IPS DF 4.7 (cell line): ENCODE measurements around the gene EIF2B5.
"Not testable (repeated sequence)": the region's sequence is repeated elsewhere in the genome, so short reads cannot be mapped to it uniquely, and the experiment has no call there.

ENCODE experiments used
- DNase-seq: peaks from one replicate; pipeline ENCODE4 v3.0.0-alpha.2; 2013; ENCODE audit warnings: low spot score; ENCODE audit errors: extremely low read depth

EIF2B5 gene

DNA sequence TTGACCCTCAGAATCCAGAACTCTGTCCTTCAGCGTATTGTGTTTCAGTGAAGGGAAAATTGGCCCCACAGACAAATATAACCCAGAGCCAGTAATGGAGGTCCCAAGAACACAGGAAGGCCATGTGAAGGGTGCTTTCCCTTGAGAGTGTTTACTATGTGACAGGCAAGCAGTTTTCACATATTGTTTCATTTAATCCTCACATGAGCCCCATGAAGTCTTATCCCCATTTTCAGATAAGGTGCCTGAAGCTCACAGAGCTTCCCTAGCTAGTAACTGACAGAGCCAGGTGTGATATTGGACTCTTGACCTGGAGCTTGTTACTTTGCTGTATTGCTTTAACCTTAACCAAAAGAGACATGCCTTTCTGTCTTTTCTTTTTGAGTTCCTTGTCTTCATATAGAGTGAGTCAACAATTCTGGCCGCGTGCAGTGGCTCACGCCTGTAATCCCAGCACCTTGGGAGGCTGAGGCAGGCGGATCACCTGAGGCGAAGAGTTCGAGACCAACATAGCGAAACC, 10.7 kb downstream of the EIF2B5 start:
- DNase-seq = no peak

DNA sequence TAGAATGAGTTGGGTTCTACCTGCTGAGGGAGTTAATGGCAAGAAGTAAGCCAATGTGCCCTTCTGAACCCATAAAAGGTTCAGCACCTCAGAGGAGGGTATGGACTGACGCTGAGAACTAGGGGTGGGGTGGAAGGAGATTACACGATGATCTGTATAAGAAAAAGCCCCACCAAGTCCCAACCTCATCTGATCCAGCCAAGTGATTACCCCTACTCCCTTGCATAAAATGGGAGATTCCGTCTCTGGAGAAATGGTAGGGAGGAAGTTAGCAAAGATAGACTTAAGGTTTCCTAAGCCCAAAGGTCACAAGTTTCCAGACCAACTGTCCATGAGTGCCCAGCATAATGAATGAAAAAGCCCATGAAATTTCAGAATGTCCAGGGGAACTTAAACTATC, 12.9 kb downstream of the EIF2B5 start:
- DNase-seq = no peak

DNA sequence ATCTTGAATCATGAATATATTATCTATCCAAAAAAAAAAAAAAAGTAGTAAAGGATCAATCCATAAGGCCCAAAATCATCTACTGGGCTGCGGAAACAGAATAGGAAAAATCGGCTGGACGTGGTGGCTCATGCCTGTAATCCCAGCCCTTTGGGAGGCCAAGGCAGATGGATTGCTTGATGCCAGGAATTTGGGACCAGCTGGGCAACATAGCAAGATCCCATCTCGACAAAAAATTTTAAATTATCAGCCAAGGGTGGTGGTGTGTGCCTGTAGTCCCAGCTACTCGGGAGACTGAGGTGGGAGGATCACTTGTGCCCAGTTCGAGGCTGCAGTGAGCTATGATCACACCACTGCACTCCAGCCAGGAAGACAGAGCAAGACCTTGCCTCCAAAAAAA, 14.0 kb downstream of the EIF2B5 start:
- DNase-seq = no peak

DNA sequence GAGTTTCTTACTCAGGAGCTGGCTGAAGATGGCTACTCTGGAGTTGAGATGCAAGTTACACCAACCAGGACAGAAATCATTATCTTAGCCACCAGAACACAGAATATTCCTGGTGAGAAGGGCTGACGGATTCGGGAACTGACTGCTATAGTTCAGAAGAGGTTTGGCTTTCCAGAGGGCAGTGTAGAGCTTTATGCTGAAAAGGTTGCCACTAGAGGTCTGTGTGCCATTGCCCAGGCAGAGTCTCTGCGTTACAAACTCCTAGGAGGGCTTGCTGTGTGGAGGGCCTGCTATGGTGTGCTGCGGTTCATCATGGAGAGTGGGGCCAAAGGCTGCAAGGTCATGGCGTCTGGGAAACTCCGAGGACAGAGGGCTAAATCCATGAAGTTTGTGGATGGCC, 14.6 kb downstream of the EIF2B5 start:
- not testable (repeated sequence) for DNase-seq

DNA sequence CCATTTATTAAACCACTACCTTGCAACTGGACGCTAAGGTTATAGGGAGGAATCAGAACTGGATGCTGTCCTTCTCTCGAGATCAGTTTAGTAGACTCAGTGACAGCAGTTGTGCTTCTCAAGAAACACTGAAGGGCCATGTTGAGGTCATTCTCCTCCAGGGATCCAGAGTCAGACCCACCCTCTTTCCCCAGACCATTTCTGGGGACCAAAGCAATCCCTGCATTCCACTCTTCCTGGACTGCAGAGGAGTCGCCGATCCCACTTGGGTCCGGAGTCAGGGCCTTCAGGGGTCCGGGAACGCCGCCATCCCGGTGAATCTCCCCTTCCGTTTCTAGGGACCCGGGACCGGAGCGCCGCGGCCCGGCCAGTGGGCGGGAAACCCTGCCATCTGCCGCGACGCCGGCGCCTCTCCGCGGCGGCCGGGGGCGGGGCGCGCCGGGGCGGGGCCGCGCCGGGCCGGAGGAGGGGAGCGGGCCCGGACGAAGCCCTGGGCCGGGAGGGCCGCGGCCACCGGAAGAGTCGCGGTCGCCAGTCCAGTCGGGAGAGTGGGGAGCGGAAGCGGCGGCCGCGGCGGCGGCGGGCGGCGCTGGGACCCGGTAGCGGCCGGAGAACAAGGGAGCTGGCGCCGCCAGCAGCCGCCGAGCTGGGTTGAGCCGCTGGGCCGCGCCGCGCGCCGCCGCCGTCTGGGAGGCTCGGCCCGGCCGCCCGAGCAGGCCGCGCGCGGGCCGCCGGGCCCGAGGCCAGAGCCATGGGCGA, 19.9 kb downstream of the EIF2B5 start, which contains the start of gene DVL3:
Gene DVL3, plus strand, starts transcription at position 493 of the 759 bp plus-strand sequence. Its CDS starts 259 bp downstream, at position 752.
- DNase-seq = no peak

DNA sequence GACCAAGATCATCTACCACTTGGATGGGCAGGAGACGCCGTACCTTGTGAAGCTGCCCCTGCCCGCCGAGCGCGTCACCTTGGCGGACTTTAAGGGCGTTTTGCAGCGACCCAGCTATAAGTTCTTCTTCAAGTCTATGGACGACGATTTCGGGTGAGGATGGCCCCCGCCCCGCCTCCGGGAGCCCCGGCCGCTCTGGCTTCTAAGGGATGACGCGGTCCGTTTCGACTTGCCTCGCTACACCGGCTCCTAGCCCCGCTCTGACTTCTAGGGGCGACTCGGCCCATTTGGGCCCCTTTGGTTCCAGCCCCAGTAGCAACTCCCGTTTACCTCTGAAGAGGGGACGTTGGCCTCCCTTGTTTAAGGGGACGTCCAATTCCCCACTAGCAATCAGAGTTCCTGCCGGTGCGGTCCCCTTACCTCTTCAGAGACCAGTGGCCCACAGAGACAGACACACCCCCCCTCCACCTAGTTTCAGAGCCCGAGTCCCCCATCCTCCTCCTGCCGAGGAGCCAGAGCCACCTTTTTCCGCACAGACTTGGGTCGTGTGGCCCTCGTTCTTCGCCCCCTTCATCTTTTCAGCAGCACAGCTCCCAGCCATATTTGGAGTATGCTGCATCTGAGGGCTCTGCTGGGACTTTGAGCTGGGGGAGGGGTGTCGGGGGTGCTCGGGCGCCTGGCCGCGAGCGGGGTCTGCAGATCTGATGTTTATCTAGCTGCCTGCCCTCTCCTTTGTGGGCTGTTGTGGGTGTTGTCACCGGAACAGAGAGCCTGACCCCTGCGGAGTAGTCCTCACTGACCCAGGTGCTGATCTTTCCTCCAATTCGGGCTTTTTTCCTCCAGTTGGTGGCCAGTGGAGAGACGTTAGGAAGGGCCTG, 20.7 kb downstream of the EIF2B5 start:
- no peak for DNase-seq

DNA sequence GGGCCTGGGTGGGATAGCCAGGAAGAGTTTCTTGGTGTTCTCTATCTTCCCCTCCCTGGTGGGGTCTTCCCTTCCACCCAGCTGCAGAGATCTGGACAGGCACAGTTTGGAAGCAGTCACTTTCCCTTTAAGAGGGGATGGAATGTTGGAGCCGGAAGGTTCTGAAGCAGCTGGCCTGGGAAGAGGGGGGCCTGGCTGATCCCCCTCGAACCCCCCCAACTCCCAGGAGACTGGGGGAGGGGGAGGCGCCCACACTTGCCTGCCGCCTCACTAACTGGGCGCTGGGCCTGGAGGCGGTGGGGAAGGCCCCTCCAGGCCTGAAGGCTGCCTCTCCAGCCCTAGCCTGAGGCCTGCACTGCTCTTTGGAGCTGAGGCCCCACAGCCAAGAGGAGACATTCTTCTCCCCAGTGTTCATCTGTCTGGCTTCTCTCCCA, 21.4 kb downstream of the EIF2B5 start:
- no peak for DNase-seq

DNA sequence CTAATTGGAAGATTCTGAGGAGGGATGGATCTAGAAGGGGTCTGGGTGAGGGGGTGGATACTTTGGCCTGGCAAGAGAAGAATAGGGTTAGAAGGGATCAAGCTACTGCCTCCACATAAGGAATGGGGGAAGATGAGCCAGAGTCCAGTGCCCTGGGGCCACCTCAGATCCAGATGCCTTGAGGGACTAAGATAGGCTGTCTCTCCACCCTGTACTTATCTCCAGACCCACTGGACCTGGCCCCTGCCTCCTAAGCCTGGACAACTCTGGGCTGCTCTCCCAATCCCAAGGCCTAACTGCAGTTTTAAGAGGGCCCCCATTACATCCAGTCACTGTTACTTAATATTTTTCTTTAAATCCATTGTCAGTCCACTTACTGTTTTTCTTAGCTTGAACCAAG, 22.0 kb downstream of the EIF2B5 start:
- no peak for DNase-seq

DNA sequence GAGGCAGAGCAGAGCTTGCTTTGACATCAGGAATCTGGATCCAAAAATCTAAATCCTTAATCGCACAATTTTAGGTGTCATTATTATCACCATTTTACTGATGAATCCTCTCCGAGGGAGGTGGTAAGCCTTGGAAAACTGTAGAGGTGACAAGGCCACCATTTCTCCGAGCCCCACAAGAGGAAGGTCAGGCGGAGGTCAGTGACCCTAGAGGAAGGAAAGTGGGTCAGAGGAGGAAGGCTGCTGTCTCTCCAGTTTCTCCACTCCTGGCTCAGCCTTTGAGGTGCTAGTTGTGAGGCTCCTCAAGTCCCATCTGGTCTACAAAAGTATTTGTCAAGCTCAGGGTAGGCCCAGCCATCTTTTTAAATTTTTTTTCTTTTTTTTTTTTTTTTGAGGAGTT, 23.2 kb downstream of the EIF2B5 start:
- no peak for DNase-seq

DNA sequence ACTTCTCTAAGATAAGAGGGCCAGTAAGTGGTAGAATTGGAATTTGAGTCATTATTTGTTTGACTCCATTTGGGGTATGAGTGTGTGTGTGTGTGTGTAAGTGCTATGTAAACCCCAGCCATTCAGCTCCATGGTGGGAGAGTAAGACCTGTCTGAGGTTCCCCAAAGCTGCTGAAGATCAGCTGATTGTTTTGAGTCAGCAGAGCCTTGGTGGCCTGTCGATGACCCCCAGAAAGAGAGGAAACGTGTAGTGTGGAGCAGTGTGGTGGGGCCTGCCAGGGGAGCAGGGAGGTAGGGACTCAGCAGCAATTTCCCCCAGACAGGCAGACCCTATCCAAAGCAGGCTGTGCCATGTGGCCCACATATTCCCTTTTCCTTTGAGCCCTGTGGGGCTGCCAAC, 25.3 kb downstream of the EIF2B5 start:
- DNase-seq = no peak

DNA sequence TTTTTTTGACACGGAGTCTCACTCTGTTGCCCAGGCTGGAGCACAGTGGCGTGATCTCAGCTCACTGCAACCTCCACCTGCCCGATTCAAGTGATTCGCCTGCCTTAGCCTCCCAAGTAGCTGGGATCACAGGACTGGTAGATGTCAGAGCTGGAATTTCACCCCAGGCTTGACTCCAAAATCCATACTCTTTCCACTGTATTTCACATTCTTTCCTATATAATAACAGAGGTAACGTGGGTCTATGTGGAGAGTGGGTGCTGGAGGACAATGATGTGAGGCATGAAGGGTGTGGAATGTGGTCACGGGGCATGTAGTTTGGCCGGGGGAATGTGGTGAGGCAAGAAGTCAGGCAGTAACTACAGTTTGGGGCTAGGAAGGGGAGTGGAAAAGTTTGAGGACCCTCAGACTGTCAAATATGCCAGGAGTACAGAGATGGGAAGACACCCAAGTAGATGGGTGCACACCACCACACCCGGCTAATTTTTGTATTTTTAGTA, 27.5 kb downstream of the EIF2B5 start:
- DNase-seq = not testable (repeated sequence)

DNA sequence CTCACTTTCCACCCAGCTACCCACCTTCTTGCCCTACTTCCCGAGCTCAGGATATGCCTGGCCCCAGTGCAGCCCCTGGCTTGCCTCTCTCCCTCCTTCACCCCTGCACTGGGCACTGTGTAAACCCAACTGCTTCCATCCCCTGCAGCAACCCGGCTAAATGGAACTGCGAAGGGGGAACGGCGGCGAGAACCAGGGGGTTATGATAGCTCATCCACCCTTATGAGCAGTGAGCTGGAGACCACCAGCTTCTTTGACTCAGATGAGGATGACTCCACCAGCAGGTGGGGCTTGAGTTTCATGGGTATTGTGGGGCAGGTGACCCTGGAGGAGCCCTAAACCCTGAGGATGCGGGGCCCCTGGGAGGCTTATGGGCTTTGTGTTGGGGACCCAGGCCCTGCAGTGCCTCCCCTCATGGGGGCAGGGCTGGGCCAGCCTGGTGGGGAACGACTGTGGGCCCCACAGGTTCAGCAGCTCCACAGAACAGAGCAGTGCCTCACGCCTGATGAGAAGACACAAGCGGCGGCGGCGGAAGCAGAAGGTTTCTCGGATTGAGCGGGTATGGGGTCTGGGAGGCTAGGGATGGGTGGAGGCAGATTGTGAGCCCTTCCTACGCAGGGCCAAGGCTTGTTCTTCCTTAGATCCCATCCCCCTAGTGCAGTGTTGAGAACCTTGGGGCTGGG, 29.6 kb downstream of the EIF2B5 start:
- no peak for DNase-seq

DNA sequence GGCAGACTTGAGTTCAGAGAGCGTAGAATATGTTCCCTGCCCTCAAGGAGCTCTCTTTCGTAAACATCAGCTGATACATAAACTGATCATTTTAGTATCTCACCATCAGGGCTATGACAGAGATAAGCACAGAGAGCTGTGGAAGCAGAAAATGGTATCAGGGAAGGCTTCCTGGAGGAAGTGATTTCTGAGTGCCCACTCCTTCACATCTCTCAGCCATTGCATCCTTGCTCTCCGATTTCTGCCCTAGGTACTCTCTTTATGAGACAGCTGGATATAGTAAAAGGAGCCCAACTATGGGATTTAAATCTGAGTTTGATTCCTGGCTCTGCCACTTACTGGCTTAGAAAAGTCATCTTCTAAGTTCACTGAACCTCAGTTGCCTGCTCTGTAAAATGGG, 30.4 kb downstream of the EIF2B5 start:
- DNase-seq = no peak

DNA sequence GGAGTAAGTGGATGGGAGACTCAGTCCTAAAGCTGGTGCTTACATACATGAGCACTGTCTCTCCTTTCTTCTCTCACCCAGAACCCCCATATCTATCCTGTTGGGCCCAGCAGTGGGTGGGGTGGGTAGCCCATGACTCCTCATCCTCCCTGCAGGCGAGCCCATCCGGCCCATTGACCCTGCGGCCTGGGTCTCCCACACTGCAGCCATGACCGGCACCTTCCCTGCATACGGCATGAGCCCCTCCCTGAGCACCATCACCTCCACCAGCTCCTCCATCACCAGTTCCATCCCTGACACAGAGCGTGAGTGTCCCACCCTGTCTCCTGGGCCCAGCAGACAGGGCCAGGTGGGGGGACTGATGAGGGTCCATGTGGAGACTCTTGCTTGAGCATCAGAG, 31.5 kb downstream of the EIF2B5 start:
- no peak for DNase-seq

DNA sequence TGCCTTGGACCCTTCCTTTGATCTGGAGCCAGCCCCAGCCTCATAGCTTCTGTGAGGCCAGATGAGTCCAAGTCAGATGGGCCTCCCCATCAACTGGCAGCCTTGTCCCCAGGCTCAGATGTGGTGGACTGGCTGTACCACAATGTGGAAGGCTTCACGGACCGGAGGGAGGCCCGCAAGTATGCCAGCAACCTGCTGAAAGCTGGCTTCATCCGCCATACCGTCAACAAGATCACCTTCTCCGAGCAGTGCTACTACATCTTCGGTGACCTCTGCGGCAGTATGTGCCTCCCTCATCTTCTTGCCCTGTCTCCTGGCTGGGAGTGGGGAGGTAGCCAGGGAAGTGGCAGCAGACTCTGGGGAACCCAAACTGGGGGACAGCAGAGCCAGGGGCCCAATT, 32.6 kb downstream of the EIF2B5 start:
- DNase-seq = no peak

DNA sequence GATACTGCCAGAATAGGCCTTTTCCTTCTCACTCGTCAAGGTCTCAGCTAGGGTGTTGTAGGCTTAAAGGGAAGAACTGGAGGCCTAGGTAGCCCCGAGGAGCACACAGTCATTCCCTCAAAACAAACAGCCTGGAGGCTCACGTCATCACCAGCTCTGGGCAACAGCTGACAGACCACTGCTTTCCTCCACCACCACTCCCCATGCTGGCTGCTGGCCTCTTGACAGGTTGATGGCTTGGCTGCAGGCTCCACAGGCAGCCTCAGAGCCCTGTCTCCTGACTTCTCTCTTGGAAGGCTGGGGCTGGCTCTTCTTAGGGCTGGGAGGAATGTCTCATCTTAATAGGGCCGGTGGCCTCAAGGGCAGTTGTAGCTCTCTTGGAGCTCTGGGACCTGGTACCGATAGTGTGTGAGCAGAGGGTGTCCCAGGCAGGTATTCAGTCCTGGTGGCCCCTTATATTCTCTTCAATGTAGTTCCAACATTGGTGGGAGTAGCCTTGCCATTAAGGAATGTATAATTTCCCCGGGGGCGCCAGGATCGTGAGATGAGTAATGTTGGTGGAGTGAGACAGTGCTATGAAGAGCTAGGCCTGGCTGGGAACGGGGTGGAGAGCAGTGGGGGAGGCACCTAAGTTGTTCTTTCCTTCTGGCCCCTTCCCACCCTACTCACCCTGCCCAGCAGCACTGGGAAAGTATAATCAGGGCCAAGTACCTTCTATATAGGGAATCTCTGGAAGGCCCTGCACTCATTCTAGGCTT, 33.4 kb downstream of the EIF2B5 start:
- DNase-seq = no peak

DNA sequence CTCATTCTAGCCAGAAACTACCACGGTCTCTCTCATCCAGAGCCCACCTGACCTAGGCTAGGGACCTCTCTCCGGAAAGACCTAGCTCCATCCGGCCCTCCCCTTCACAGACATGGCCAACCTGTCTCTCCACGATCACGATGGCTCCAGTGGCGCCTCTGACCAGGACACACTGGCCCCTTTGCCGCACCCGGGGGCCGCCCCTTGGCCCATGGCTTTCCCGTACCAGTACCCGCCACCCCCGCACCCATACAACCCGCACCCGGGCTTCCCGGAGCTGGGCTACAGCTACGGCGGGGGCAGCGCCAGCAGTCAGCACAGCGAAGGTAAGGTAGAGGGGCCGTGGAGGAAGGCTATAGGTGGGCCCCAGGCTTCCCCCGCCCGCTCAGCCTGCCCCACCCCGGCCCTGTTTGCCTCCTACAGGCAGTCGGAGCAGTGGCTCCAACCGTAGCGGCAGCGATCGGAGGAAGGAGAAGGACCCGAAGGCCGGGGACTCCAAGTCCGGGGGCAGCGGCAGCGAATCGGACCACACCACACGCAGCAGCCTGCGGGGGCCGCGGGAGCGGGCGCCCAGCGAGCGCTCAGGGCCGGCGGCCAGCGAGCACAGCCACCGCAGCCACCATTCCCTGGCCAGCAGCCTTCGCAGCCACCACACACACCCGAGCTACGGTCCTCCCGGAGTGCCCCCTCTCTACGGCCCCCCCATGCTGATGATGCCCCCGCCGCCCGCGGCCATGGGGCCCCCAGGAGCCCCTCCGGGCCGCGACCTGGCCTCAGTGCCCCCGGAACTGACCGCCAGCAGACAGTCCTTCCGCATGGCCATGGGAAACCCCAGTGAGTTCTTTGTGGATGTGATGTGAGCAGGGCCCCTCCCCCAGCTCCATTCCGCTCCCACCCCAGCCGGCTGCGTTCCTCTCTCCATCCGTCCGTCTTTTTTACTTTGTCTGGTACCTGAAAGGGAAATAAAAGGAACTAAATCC, 35.0 kb downstream of the EIF2B5 start:
- DNase-seq = no peak

DNA sequence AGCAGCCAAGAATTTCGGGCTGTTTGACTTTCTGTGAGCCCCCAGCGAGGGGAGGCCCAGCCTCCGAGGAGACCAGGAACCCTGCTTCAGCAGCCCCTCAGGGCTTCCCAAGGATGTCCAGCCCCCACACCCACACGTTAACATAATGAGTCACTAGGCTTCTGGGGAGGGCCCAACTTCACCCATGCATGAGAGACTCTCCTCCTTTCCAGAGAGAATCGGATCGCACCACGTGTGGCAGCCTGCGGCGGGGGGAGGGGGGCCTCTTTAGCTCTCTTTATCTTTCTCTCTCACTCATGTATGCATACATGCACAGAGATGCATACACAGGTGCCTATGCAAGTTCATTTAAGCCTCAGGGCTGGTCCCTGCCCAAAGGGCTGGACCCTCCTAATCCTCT, 36.4 kb downstream of the EIF2B5 start:
- no peak for DNase-seq

DNA sequence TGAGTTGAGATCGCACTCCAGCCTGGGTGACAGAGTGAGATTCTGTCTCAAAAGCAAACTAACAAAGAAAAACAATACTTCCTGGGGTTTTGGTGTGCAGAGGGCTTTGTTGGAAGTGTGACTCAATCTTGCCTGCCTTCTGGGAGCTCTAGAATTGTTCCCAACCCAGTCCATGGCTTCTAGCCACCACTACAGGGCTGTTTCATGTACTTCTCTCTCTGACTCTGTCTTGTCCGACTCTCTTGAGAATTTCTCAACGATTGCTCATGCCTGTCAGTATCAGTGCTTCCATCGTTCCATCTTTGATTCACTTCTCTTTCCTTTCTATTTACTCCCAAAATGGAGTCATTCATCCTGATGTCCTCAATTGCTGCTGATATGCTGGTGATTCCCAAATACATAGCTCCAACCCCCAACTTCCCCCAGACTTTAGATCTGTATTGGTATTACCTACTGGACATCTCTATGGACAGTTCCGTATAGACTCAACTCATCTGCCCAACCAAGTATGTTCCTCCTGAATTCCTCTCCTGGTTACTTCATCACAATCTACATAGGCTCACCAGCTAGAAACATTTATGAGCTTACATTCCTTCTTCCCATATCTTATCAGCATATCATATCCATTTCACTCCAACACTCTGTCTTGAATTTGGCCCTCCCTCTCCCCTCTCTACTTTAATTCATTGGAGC, 37.7 kb downstream of the EIF2B5 start:
- no peak for DNase-seq
